GM18520 (cell line): Measurements from ENCODE around the gene AP3S1.
"Not testable (repeated sequence)": the region's sequence is repeated elsewhere in the genome, so short reads cannot be mapped to it uniquely, and the experiment has no call there.

Experiments used
- ATAC-seq: cut with Tn5 transposase; IDR thresholded peaks from one replicate; pipeline ENCODE4 v1.9.1; 2021; ENCODE audit not compliant: unreplicated experiment

AP3S1 gene

DNA sequence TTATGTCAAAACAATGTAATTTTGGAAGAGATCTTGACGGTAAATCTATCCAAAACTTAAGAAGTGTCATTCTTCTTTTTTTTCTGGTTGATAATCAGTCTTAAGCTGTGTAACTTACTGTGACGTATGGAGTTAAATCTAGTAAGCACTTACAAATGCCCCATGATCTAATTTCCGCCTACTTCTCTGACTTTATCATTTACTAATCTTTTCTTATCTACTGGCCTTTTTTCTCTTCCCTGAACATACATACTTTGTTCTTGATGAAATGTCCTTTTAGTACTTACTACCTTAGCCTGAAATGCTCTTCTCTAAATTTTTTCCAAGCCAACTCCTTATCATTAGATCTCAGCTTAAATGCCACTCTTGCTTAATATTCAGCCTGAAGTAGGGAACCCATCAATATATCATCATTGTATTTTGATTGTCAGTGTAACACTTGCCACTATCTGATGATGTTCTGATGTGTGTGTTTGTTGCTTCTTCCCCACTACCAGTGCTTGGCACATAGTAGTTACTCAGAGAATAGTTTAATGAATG is 27.6 kb downstream of the AP3S1 start:
- ATAC-seq = no peak

GRCh38 chr5:115872447-115872846 is 30.7 kb downstream of the AP3S1 start:
- no peak for ATAC-seq

- no peak for ATAC-seq
Measured at GRCh38 chr5:115873392-115873791, 31.7 kb downstream of the AP3S1 start.

DNA sequence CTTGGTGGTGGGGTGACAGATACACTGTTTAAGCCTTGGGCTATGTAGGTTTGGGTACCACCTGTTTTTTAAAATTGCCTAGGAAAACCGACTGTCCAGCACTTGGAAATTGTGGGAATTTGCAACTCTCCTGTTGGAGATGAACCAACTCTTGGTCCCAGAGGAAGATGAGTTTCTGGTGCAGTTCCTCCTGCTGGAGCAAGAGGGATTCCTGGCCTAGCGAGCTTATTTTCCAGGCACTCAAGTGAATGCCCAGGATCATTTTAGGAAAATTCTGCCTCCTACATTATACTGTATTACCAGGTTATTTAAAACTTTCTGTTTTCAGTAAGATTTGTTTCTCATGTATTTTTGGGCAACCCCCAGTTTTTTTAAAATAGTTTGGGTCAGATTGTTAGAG is 33.7 kb downstream of the AP3S1 start:
- ATAC-seq = no peak

GRCh38 chr5:115877342-115877741 is 35.6 kb downstream of the AP3S1 start:
- not testable (repeated sequence) for ATAC-seq

DNA sequence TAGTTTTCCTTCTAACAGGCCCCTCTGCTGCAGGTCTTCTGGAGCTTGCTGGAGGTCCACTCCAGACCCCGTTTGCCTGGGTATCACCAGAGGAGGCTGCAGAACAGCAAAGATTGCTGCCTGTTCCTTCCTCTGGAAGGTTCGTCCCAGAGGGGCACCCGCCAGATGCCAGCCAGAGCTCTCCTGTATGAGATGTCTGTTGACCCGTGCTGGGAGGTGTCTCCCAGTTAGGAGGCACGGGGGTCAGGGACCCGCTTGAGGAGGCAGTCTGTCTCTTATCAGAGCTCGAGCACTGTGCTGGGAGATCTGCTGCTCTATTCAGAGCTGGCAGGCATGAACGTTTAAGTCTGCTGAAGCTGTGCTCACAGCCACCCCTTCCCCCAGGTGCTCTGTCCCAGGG is 40.7 kb downstream of the AP3S1 start:
- ATAC-seq = not testable (repeated sequence)

DNA sequence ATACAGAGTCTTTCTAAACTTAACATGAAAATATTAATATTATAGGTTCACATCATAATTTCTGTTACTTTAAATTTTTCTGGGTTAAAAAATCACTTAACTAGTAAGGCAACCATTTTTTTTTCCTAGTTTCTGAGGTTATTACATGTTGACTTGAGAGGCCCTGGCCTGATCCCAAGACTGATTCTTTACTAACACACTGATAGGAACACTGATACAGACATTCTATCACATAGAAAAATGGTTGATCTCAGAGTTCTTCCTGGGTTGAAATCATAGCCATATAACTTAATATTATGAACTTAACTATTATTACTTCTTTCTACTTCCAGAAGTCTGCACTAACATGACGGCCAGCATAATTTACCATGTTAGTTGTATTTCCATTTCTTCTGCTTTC is 43.0 kb downstream of the AP3S1 start:
- no peak for ATAC-seq

DNA sequence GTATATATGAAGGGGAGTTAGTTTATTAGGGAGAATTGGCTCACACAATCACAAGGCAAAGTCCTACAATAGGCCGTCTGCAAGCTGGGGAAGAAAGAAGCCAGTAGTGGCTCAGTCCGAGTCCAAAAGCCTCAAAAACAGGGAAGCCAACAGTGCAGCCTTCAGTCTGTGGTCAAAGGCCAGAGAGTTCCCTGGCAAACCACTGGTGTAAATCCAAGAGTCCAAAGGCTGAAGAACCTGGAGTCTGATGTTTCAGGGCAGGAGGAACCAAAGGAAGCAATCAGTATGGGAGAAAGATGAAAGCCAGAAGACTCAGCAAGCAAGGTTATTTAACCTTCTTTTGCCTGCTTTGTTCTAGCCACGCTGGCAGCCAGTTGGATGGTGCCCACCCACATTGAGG is 43.5 kb downstream of the AP3S1 start:
- not testable (repeated sequence) for ATAC-seq

- ATAC-seq = no peak
Measured at GRCh38 chr5:115888027-115888426, 46.3 kb downstream of the AP3S1 start.

DNA sequence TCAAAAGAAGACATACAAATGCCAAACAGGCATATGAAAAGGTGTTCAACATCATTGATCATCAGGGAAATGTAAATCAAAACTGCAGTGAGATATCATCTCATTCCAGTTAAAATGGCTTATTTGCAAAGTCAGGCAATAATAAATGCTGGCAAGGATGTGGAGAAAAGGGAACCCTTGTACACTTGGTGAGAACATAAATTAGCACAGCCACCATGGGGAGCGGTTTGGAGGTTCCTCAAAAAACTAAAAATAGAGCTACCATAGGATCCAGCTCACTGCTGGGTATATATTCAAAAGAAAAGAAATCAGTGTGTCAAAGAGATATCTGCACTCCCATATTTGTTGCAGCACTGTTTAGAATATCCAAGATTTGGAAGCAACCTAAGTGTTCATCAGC is 50.3 kb downstream of the AP3S1 start:
- ATAC-seq = no peak

- ATAC-seq = no peak
Measured at GRCh38 chr5:115894342-115894741, 52.6 kb downstream of the AP3S1 start.

- no peak for ATAC-seq
Measured at GRCh38 chr5:115895821-115896220, 54.1 kb downstream of the AP3S1 start.

DNA sequence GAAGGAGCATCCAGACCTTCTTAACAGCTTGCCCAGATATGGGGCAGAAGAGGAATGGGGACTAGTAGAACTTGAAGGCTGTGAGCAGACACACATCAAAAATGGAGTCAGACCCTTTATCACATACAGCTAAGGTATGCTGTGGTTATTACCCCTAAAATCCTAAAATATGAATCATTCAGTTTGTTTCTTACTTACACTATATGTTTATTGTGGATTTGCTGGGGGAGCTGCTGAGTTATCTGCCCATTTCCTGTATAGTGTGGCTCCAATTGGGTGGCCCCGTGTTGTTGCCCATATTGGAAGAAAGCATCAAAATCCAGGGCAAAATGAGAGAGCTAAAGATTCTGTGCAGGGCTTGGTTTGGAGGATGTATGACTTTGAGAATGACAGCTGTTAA is 56.9 kb downstream of the AP3S1 start:
- no peak for ATAC-seq

GRCh38 chr5:115907177-115907576 is 65.4 kb downstream of the AP3S1 start:
- no peak for ATAC-seq

DNA sequence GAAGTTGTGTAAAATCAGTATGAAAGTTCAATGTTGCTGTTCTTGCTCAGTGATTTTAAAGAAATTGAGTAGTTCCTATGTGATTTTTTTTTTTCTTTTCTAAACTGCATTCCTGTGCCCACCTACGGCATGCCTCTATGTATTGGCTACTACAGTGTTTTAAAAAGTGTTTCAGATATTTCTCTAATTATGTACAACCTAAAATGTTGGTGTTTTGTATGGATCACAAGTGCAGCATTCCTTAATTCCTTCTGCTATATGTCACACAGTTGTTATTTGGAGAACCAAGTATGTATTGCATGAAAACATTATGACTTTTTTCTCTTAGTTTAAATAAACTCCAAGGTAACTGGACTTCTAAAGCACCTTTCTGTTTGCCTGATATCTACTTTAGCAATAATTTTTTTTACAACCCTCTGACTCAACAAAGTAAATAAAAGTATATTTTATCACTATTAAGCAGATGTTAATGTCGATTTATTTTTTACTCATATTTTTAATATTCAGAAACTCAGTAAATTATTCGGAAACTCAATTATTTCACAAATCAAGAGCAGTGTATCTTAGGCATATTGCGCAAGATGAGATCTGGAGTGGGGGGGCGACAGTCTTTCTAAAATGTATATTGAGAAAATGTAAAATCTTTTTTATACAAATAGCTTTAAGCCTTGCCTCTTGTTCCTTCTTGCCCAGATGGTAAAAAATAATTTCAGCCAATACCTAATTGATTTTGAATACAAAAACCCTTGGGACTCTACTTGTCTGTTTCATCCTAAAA is 72.1 kb downstream of the AP3S1 start:
- not testable (repeated sequence) for ATAC-seq

DNA sequence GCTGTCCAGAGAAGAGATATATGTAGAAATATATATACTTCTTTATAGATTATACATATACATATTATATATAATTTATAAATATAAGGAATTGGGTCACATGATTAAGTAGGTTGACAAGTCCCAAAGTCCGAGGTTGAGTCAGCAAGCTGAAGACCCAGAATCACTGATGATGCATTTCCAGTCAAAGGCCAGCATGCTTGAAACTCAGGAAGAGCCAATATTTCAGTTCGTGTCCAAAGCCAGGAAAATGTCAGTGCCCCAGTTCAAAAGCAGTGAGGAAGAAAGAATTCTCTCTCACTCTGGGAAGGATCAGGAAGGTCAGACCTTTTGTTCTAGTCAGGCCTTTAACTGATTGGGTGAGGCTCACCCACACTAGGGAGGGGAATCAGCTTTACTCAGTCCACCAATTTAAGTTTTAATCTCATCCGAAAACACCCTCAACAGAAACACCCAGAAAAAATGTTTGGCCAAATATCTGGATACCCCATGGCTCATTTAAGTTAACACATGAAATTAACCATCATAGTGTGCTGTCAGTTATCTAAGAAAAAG is 78.5 kb downstream of the AP3S1 start:
- no peak for ATAC-seq

- not testable (repeated sequence) for ATAC-seq
Measured at GRCh38 chr5:115928578-115929407, 87.1 kb downstream of the AP3S1 start.

- ATAC-seq = not testable (repeated sequence)
Measured at GRCh38 chr5:115930171-115930570, 88.4 kb downstream of the AP3S1 start.

- ATAC-seq = no peak
Measured at GRCh38 chr5:115930630-115931337, 89.0 kb downstream of the AP3S1 start.

GRCh38 chr5:115932991-115933390 is 91.3 kb downstream of the AP3S1 start:
- ATAC-seq = no peak

DNA sequence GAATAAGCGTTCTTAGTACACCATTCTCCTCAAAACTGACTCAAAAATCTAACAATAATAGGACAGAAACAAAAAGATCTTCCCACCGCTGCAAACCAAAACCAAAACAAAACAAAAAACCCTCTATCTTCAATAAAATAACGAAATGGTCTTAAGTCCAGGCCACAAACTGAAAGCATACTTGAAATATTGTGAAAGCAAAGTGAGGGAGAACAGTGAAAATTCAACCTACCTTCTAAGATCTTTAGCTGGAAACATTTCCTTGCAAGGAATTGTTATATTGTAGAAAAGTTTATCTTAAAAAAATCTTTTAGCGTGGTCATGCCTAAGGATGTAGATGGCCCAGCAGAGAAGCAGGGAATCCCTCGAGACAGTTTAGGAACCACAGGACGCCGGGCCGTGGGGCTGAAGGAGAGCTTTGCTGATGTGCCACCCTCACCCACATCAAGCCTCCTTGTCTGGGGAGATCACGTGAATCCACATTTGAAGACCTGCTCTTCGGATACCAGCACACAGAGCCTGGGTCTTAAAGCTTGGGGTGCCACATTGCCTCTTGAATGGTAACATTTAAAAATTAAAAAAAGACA is 92.7 kb downstream of the AP3S1 start:
- ATAC-seq = no peak
